ENCODE data around the gene PPP2R5D. TPM values are rescaled to one million over a fixed set of nuclear protein-coding genes. Genes with fewer than 3 reads are reported as not detected.

The PPP2R5D gene
- total and polyA plus RNA-seq, 9 of the 15 experiments (the other 6 are each of a cell fraction or from before 2014, with no cell fraction given), result 1.3 to 96.1 (median 38.4) TPM

DNA sequence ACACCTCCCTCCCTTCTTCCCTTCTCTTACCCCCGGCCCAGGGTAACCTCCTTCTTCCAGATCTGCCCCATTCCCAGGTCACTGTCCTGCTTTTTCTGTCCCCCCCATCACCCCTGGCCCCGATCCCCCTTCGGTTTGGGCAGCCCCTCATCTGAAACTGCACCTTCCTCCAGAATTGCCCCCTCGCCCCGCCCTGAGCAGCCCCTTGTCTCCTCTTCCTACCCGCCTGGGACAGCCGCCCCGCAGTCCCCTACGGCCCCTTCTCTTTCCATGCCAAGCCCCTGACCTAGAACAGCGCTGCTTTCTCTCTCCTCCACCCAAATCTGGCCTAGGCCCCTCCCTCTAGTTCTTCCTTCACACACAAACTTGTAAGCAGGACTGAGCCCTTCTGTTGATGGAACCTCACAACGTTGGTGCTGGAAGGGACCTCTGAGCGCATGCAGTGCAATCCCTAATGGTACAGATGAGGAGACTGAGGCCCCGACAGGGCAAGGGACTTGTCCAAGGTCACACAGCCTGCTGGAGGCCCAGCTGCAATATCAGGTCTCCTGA, 630 bp downstream of the PPP2R5D start:
- CTCF ChIA-PET (ENCODE audit: low intra/inter-chr PET ratio), result no interaction called here
- no peak for TF ChIP-seq ZFP30 (CRISPR knock-in tag; IDR thresholded peaks at IDR 0.05; ENCODE audit: borderline replicate concordance)
- TF ChIP-seq HDGF (IDR thresholded peaks at IDR 0.05), result peak; percentile 38; the same call in 1 of the 2 replicates
- peak; percentile 84; the same call in 1 of the 2 replicates for TF ChIP-seq BCOR (IDR thresholded peaks at IDR 0.05)
- no peak for TF ChIP-seq CBX1 (IDR thresholded peaks at IDR 0.05; ENCODE audit: low read depth)
- TF ChIP-seq TEAD2 (tag; IDR thresholded peaks at IDR 0.05), result no peak
- TF ChIP-seq ZNF143 (CRISPR knock-in tag; IDR thresholded peaks at IDR 0.05), result no peak
- TF ChIP-seq NEUROD1 (IDR thresholded peaks at IDR 0.05; ENCODE audit: borderline replicate concordance, low read depth, low read length, partially characterized antibody), result no peak
- peak; percentile 48; the same call in 1 of the 2 replicates for TF ChIP-seq SMARCA5 (IDR thresholded peaks at IDR 0.05)
- peak; percentile 14 to 64; a peak in 2 of 4 replicates for TF ChIP-seq KDM1A (IDR thresholded peaks at IDR 0.05)
- TF ChIP-seq RB1 (IDR thresholded peaks at IDR 0.05; ENCODE audit: low read depth), result 0 out of 2 replicates have a peak, but pooled peaks have one; percentile 13
- no peak for TF ChIP-seq STAT5B (CRISPR knock-in tag; IDR thresholded peaks at IDR 0.05)
- no peak for TF ChIP-seq SAFB2 (IDR thresholded peaks at IDR 0.05; ENCODE audit: borderline replicate concordance, low read depth, low read length, severe bottlenecking)
- TF ChIP-seq CEBPG (CRISPR knock-in tag; IDR thresholded peaks at IDR 0.05), result 0 out of 2 replicates have a peak, but pooled peaks have one; percentile 9
- no peak for TF ChIP-seq CEBPG (tag; conservative IDR thresholded peaks at IDR 0.05 in 1 of 2, IDR thresholded peaks at IDR 0.05 in 1 of 2)
- TF ChIP-seq MYNN (IDR thresholded peaks at IDR 0.05), result no peak
- no peak for TF ChIP-seq MYNN (CRISPR knock-in tag; IDR thresholded peaks at IDR 0.05)
- TF ChIP-seq BRD9 (IDR thresholded peaks at IDR 0.05; ENCODE audit: low read depth, partially characterized antibody), result peak; percentile 28
- no peak for TF ChIP-seq MXI1 (IDR thresholded peaks at IDR 0.05; ENCODE audit: low read depth, low read length)
- 0 out of 4 replicates have a peak, but pooled peaks of 1 of the 2 experiments have one; percentile 5 for TF ChIP-seq RCOR1 (IDR thresholded peaks at IDR 0.05; ENCODE audit: borderline replicate concordance in 1 of 2, low read depth in 2 of 2, low read length in 2 of 2)
- TF ChIP-seq ZFP36 (IDR thresholded peaks at IDR 0.05; ENCODE audit: low read depth, low read length, partially characterized antibody), result peak; percentile 63
- 0 out of 2 replicates have a peak, but pooled peaks have one; percentile 10 for TF ChIP-seq PTBP1 (IDR thresholded peaks at IDR 0.05; ENCODE audit: low read depth, low read length)
- TF ChIP-seq RBM25 (IDR thresholded peaks at IDR 0.05; ENCODE audit: low read depth, low read length, severe bottlenecking), result peak; percentile 76
- TF ChIP-seq, protein P1, sequence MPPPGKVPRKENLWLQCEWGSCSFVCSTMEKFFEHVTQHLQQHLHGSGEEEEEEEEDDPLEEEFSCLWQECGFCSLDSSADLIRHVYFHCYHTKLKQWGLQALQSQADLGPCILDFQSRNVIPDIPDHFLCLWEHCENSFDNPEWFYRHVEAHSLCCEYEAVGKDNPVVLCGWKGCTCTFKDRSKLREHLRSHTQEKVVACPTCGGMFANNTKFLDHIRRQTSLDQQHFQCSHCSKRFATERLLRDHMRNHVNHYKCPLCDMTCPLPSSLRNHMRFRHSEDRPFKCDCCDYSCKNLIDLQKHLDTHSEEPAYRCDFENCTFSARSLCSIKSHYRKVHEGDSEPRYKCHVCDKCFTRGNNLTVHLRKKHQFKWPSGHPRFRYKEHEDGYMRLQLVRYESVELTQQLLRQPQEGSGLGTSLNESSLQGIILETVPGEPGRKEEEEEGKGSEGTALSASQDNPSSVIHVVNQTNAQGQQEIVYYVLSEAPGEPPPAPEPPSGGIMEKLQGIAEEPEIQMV (tag; conservative IDR thresholded peaks at IDR 0.05; ENCODE audit: low read depth), result no peak
- peak; percentile 6 for TF ChIP-seq RBBP5 (IDR thresholded peaks at IDR 0.05; ENCODE audit: borderline replicate concordance, insufficient read depth, low read length, poor library complexity, severe bottlenecking)
- TF ChIP-seq DACH1 (IDR thresholded peaks at IDR 0.05; ENCODE audit: partially characterized antibody), result no peak

More for the DNA sequence above, 630 bp downstream of the PPP2R5D start:
- peaks cover 30% of the 10 kb centered on the region for H3K79me2 ChIP-seq (ENCODE audit: control insufficient read depth, insufficient read depth, low read length)
- peak overlapping the region; percentile 64 for H3K4me3 ChIP-seq
- H4K20me1 ChIP-seq (replicated peaks; ENCODE audit: control insufficient read depth, insufficient read depth, low read length), result peaks cover 11% of the 10 kb centered on the region
- H3K9ac ChIP-seq (ENCODE audit: insufficient read depth in 1 of 2, low read depth in 2 of 2, low read length in 2 of 2), result peak overlapping the region; percentile 72 to 94
- peaks cover 27% of the 10 kb centered on the region for H3K36me3 ChIP-seq (ENCODE audit: control insufficient read depth, insufficient read depth, low read length)
- H3K4me1 ChIP-seq (replicated peaks in 1 of 2; ENCODE audit: control insufficient read depth in 2 of 2, insufficient read depth in 2 of 2, low read length in 2 of 2), result peaks cover 33% of the 10 kb centered on the region in 2 experiments
- no peaks in the 10 kb centered on the region for H3K27me3 ChIP-seq (ENCODE audit: control insufficient read depth in 2 of 2, insufficient read depth in 2 of 2, low read length in 2 of 2)
- 7% methylated on average over 11 of the region's 13 CpGs for WGBS (ENCODE audit: insufficient coverage, low coverage, missing lambda C conversion rate)
- FAIRE-seq (peak; percentile 73), DNase-seq (ENCODE audit: extremely low read depth in 1 of 4, low spot score in 3 of 4) (peak; percentile 38 to 44 (median 41)), ATAC-seq (peak; percentile 5)
- H3K4me2 ChIP-seq (ENCODE audit: insufficient read depth, low read length), result peak overlapping the region; percentile 87
- POLR2A ChIA-PET, result interaction anchor here (1.0 to 2.0 kb wide), 6 partner anchors 9 to 159 kb away, joined by 3 to 12 read pairs (median 5); no protein-coding TSS in a partner anchor
- intact Hi-C loops (cut with micrococcal nuclease), result no loop called here
- H3K9me3 ChIP-seq (replicated peaks; ENCODE audit: control insufficient read depth, insufficient read depth, low read depth, low read length), result no peaks in the 10 kb centered on the region
- peaks cover 12% of the 10 kb centered on the region for H3K9me1 ChIP-seq (ENCODE audit: control insufficient read depth, insufficient read depth, low read length)
- BruUV-seq (replicated peaks), result TSS peak; percentile 34
- peak overlapping the region; percentile 83 for H2AFZ ChIP-seq (ENCODE audit: low read depth, low read length)
- H3K27ac ChIP-seq (ENCODE audit: extremely low read depth, low read depth, low read length), result peak overlapping the region; percentile 69
- in situ Hi-C loops (cut with MboI), result no loop called here

All from K562 (cell line).